ENCODE data around the gene GRIN1. TPM values are rescaled to one million over a fixed set of nuclear protein-coding genes. Genes with fewer than 3 reads are reported as not detected.

Gene GRIN1
- total and polyA plus RNA-seq, 2 of the 8 experiments (the other 6 are each of a cell fraction or from before 2014, with no cell fraction given) = 0.48 to 2.1 TPM

GRCh38 chr9:137107312-137107921 lies 31.5 kb upstream of the GRIN1 start (continued):
- TF ChIP-seq CHD7 (IDR thresholded peaks at IDR 0.05; ENCODE audit: insufficient replicate concordance, low read length) = no peak
- TF ChIP-seq GTF2F1 (IDR thresholded peaks at IDR 0.05; ENCODE audit: borderline replicate concordance, low read depth, low read length) = no peak
- TF ChIP-seq KDM1A (IDR thresholded peaks at IDR 0.05; ENCODE audit: borderline replicate concordance, low read length) = no peak
- no peak for TF ChIP-seq ZNF274 (IDR thresholded peaks at IDR 0.05; ENCODE audit: borderline replicate concordance, extremely low read depth, low read length)
- no peak for TF ChIP-seq TCF12 (IDR thresholded peaks at IDR 0.05; ENCODE audit: low read depth, low read length)
- TF ChIP-seq PHF8 (conservative IDR thresholded peaks at IDR 0.05; ENCODE audit: low read depth, low read length) = no peak
- no peak for TF ChIP-seq KDM4A (IDR thresholded peaks at IDR 0.05; ENCODE audit: low read depth, low read length, severe bottlenecking)
- TF ChIP-seq CTBP2 (IDR thresholded peaks at IDR 0.05; ENCODE audit: borderline replicate concordance, insufficient read depth, insufficient read length, low read length) = no peak
- TF ChIP-seq BACH1 (IDR thresholded peaks at IDR 0.05; ENCODE audit: low read length) = no peak
- no peak for TF ChIP-seq SP2 (IDR thresholded peaks at IDR 0.05; ENCODE audit: low read length)
- TF ChIP-seq TEAD4 (IDR thresholded peaks at IDR 0.05; ENCODE audit: low read depth, low read length) = no peak

Data from H1 (cell line).